GM12892 (cell line): Measurements from ENCODE around the gene WWOX.

Experiments used
- POLR2A ChIP-seq: IDR thresholded peaks from 2 replicates; pipeline ENCODE4 v1.6.1; 2011; ENCODE audit warnings: low read depth, low read length, control low read depth
- POLR2AphosphoS5 ChIP-seq: IDR thresholded peaks from 2 replicates; pipeline ENCODE4 v1.6.1; 2011; ENCODE audit warnings: low read depth, low read length, control low read depth
- TAF1 ChIP-seq: IDR thresholded peaks from 2 replicates; pipeline ENCODE4 v1.6.1; 2011; ENCODE audit warnings: low read depth, mild to moderate bottlenecking, control low read depth, low read length, borderline replicate concordance

DNA sequence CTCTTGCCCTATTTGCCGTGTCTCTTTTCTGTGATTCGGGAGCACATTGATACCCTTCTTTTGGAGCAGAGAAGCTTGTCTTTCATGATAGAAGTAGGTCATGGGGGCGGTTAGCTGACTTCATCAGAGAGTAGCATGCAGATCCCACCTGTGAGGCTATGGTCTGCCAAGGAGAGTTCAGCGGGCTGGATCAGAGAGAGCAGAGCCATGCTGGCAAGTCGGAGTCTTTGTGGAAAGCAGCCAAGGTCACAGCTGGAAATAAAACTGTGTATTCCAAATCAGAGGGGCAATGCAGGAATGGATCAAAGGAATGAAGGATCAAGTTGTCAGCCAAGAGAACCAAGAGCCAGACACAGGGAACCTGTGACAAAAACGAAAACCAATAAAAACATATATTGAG lies 595.9 kb downstream of the WWOX start:
- TF ChIP-seq POLR2AphosphoS5 (no peak), TAF1 (no peak), POLR2A (no peak)
